Right ventricle myocardium inferior (tissue), 1 donor: Measurements from ENCODE around the gene HEPACAM2. TPM values are rescaled to one million over a fixed set of nuclear protein-coding genes. Genes with fewer than 3 reads are reported as not detected.

Experiments used
- ATAC-seq: fragments of 200-7000 bp; cut with Tn5 transposase; one replicate; pipeline ENCODE4 v1.9.1; 2020; ENCODE audit warnings: mild to moderate bottlenecking, moderate library complexity
- DNase-seq: peaks from one replicate; pipeline ENCODE4 v3.0.0; 2021; ENCODE audit errors: missing footprints
- intact Hi-C: fragments of 100-400 bp; cut with DNase I; formaldehyde crosslinking; loops from one replicate; pipeline ENCODE4 v1.11.0; 2022
- long read RNA-seq: library from polyadenylated mRNA; unstranded; transcript quantifications from one replicate; pipeline ENCODE4 v2.0.0, GENCODE V29; 2021
- total RNA-seq: library from RNA; stranded (reverse); fragmentation: NEBNext Ultra II Directional; extraction: Animal tissue kit (Norgen Biotek cat#: 25700); gene quantifications from one replicate; pipeline ENCODE4 v1.2.1, GENCODE V29; 2021
- donor health status: DM: no; HTN: yes; CAD: no; lungs with severe emphysema.

The HEPACAM2 gene
- not detected for total RNA-seq
- long read RNA-seq: 0 reads

DNA sequence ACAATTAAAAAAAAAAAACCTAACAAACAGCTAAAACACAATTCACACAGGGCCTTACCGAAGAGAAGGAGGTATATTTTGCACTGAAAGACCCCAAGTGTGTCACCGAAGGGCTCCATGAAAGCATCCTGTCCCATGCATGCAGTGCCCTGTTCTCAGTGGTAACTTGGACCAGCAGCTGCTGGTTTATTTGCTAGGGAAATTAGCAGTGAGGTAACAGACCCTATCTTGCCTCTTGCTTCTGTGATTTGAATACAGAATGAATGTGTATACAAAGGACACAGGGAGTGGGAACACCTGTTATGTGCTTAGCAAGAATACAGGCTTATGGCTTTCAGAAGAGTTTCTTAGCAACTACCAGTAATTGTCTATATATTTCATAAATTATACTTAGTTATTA, at the start of gene HEPACAM2:
Gene HEPACAM2 (minus strand): TSS at position 160 of the 400 bp plus-strand sequence.
- DNase-seq: no peak
- ATAC-seq: no peak
- intact Hi-C loops: no loop called here

DNA sequence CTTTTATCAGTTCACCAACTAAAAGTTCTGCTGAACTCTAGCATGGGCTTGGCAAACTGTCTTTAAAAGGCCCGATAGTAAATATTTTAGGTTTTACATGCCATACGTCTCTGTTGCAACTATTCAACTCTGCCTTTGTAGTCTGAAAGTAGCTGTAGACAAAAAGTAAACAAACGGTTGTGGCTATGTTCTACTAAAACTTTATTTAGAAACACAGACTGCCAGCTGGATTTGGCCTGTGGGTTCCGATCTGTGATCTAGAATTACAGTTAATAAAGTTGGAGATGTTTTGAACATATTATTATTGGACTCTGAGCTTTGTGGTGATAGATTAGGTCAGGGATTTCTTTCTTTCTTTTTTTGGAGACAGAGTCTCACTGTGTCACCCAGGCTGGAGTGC, 39.0 kb upstream of the HEPACAM2 start:
- intact Hi-C loops: no loop called here
- ATAC-seq: no peak
- no peak for DNase-seq

DNA sequence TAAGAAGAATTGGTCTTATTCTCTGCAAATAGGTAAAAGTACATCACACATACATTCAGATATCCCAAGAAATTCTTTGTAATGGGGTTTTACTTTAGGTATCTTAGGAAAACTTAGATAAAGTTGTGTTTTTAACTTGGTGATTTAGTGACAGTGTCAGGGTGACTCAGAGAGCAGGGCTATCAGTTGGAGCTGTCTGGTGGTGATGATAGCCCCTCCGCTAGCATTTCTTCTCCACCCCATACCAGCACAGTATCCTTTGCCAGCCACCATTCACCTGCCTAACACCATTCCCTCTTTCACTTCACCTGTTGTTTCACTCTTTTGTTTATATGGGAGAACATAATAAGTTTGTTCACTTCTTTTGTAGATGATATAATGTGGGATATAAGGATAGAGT, 36.3 kb upstream of the HEPACAM2 start:
- DNase-seq (no peak), ATAC-seq (no peak)
- intact Hi-C loops: no loop called here

DNA sequence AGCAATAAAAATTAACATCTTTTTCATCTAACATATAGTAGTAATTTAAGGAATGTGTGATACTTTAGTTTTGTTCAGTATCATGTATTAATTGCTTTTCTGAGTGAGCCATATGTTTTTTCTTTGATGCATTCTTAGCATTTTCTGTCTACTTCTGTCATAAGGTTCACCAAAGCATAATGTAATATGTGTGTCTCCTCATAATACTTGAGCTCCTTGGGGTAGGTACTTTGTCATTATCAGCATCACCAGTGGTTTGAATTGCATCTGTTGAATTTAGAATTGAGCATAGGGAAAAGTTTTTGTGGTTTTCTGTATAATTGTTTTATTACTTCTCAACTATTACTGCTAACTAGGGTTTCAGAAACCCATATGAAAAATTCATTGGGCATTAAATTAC, 32.4 kb upstream of the HEPACAM2 start:
- DNase-seq (no peak), ATAC-seq (no peak)
- intact Hi-C loops: no loop called here

DNA sequence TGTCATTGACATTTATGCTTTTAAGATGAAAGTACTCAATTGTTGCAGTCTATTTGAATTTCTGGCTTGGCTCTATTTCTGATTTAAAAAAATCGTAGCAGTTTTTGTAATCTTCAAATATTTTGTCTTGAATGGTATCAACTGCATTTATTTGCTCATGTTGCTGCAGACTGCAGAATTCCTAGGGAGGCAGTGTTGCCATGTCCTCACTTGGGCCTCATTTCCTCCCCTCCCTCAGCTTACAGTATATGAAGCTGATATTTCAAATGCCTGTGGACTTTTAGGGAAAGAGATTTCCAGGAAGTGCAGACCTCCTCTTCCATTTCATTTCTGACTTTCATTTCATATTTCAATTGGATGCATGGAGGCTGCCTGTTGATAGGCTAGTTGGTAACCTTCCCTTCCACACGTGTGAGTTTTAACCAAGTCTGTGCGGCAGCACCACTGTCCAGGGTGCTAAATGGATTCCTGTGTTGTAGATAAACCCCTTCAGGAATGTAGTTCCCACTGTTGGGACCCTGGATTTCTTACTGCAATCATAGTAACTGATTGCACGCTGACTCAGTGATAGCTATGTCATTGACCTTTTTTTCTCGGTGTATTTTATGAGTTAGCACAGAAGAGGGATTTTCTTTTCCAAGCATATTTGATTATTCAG, 23.4 kb upstream of the HEPACAM2 start:
- intact Hi-C loops: no loop called here
- ATAC-seq: no peak
- no peak for DNase-seq

DNA sequence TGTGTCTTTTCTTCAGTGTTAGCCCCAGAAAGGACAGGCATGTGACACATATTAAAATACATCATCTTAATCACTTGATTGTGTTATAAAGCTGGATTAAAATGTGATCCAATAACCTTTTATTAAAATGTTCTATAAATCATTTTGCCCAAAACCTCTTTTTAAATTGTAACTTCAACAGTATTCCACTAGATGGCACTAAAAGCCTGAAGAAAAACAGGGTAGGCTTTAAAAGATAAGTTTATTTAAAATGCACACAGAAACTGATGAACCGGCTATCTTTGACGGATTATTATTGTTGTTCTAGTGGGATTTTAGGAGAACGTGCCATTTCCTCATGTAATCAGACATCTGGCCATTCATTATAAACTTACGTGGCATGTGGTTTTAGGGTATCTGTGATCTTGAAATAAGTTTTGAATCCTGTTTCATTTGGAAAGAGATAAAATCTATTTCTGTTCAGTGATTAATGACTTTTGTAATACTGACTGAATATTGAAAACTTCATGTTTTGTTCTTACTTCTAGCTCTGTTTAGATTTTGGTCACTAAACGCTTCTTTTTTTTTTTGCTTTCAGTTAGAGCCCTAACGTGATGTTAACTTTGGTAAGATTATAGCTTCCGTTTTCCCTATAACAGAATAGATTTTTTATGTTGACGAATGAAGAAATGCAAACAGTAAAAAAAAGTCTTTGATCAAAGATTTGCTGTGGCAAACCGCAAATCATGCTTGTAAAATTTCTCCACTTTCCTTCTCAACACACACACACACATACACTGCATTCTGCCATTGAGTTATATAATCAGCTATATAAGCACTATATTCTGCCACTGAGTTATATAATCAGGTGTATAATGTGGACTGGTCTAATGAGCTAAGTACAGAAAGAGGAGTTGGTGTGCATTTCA, 19.5 kb upstream of the HEPACAM2 start:
- intact Hi-C loops: no loop called here
- ATAC-seq: no peak
- no peak for DNase-seq

DNA sequence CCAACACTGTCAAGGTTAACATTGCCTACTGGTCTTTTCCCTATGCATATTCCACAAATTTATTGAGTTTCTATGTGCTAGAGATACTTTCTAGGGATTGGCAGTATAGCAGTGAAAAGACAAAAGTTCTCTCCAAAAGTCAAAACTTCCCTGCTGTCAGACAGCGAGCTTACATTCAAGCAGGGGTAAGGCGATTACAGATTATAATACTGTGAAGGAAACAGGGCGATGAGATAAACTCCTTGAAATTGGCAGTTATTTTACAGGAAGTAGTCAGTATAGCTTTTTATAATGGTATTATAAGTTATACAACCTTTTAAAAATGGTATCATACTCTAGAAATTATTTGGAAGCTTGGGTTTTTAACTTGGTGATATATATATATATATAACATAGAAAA, 15.8 kb upstream of the HEPACAM2 start:
- no peak for DNase-seq
- ATAC-seq: no peak
- intact Hi-C loops: no loop called here

DNA sequence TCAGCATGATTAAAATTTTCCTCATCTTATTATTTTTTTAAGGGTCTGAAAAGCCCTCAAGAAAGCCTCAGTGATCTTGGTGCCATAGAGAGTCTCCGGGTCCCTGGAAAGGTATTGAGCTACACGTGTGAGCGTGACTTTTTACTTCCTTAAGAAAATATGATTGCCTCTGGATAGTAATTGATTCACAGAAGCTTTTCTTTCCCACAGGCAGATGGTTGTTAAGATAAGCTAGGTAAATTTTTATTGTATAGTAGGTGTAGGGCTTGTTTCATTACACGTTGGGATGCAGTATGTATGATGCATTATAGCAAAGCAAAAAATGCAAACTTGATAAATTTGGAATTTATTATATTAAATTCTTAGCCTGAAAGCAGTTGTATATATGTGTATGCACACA, 13.6 kb upstream of the HEPACAM2 start:
- no peak for ATAC-seq
- intact Hi-C loops: no loop called here
- no peak for DNase-seq

DNA sequence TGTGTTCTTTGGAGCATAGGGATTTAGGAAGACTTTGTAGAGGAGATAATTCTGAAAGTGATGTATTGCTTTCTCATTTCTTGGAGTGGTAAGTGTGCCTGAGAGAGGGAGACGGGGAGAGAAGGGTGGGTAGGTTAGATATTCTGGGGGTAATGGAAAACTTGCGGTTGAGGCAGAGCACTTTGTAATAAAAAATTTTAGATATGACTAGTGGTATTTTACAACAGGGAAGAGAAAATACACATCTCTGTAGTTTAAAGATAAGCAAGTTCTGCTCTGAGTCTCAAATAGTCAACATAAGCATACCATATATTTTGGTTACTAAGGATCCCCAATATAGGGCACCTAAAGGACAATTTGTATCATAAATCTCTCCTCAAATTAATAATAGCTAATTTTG, 12.5 kb upstream of the HEPACAM2 start:
- DNase-seq (no peak), ATAC-seq (no peak)

DNA sequence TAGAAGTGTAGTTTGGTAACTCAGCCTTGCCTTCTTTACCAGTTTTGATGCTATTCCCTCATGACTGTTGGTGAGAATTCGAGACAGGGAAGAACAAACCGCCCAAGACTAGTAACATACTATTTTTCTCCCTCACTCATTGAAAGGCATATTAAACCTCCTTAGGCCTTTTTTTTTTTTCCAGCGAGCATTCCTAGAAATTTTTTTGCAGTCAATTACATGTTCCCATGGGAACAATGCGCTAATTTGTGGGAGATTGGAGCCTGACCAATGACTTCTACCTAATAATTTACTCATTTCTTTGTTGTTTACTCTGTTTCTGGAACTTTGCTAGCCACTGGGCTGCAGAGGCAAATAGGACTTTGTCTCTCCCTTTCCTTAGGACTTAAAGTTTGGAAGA, 11.9 kb upstream of the HEPACAM2 start:
- DNase-seq (no peak), ATAC-seq (no peak)
- intact Hi-C loops: no loop called here

More for the DNA sequence above, 12.5 kb upstream of the HEPACAM2 start:
- intact Hi-C loops: no loop called here

DNA sequence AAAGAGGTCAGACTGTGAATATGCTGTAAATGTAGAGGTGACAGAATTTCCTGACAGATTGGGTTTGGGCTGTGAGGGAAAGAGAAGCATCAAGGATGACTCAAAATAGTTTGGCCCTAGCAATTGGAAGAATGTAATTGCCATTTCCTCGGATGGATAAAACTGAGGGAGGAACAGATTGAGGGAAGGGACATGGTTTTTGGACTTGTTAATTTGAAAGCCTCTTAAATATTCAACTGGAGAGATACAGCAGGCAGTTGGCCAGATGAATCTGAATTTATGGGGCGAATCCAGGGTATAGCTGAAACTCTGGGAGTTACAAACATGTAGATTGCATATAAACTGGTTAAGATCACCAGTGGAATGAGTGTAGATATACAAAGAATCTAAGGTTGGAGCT, 9.3 kb upstream of the HEPACAM2 start:
- intact Hi-C loops: no loop called here
- DNase-seq (no peak), ATAC-seq (no peak)

DNA sequence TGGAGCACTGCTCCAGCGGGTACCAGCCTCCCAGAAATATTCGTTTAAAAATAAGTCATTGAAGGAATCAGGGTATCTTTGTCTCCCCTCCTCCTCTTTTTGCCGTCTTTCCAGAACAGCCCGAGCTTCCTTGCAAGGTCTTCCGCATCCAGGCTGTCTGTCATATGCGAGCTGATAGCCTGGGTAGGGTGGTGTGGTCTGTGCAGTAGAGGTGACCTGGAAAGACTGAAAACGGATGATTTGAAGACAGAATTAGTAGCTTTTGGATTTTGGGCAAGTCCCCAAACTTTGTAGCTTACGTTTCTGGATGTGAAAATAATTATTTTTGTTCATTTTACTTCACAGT, 6.4 kb upstream of the HEPACAM2 start:
- DNase-seq (no peak), ATAC-seq (no peak)
- intact Hi-C loops: no loop called here

DNA sequence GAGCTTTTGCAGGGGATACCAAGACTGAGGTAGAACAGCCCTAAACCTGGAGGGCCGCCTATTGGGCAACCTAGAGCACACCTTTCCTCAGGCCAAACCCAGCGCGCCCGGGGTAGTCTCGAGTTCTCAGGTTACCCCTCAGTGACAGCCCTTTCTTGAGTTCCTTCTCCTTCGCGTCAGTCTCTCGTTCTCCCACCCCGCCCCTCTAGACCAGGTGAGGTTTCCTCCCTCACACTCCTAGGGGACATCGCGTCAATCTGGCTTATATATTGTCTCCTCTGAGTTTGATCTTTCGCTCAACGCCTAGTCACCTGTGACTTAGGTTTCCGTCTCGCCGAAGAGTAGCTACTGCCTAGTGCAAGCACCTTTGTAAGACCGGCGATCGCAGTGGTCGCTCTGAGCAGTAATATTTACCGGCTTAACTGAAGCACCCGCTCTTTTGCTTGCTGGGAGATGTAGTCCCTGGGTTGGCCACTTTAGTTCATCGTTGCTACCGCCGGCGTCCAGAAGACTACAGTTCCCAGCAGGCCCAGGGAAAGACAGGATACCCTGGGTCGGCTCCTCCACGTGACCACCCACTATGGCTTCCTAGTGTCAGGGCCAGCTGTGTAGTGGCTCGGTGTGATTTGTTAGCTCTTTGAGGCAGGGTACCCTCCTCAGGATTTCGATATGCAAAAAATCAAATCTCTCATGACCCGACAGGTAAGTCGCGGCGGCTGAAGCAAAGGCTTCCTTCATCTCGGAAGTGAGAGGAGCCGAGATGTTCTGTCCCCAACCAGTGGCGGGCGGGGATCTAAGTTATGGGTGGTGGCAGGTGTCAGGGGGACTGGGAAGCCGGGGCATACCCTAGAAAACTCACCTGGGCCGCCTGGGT, 5.8 kb upstream of the HEPACAM2 start, which contains the start of gene VPS50:
Gene VPS50 (plus strand): TSS at position 568 of the 874 bp plus-strand sequence. CDS start 102 bp downstream, at position 670.
- intact Hi-C loops: no loop called here
- peak; percentile 100 for ATAC-seq
- peak; percentile 95 for DNase-seq

DNA sequence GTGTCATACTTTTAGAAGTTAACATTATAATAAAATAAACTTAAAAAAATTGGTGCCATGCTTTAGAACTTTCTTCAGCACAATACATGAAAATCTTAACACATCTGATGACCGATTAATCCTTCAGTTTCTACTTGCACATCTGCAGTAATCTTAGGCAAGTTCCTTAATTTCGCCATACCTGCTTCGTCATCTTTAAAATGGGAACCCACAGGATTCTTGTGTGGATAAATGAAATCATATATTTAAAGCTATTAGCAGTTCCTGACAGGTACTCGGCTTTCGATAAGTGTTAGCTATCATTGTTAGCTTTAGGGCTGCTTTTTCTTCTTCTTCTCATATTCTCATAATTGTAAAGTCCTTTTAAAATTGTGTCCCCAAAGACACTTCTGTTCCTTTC, 5.0 kb upstream of the HEPACAM2 start:
- DNase-seq (no peak), ATAC-seq (no peak)
- intact Hi-C loops: no loop called here

DNA sequence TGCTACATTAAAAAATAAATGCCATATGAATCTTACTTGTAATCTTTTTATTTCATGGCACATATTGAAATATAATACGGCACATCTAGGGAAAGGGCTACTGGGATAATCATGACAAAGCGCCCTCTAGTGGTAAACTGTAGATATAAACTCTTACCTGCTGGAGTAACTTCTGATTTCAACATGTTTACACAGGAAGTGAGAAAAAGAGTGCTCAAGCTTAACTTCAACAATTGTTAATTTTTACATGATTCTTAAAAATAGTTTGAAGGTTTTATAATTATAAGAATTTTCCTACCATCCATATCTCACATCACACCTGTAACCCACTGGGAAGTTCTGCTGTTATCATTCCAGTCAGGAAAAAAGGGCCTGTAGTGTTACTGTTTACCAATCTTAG, 2.0 kb upstream of the HEPACAM2 start:
- intact Hi-C loops: no loop called here
- no peak for ATAC-seq
- no peak for DNase-seq

DNA sequence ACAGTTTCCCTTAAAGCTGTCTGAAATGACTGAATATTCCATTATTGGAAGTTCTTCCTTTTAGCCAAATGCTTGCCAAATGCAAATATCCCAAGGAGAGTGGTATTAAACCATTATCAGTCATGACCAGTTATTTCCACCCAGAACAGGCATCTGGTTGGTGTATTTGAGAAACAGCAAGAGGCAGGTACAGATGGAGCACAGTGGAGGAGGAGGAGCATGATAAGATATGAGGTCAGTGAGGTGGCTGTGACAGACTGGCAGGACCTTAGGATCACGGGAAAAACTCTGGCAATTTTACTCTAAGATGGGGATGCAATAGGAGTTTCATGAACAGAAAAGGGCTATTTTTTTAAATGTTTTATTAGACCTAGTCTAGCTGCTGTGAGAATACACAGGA, 6.4 kb downstream of the HEPACAM2 start:
- DNase-seq (no peak), ATAC-seq (no peak)
- intact Hi-C loops: no loop called here

DNA sequence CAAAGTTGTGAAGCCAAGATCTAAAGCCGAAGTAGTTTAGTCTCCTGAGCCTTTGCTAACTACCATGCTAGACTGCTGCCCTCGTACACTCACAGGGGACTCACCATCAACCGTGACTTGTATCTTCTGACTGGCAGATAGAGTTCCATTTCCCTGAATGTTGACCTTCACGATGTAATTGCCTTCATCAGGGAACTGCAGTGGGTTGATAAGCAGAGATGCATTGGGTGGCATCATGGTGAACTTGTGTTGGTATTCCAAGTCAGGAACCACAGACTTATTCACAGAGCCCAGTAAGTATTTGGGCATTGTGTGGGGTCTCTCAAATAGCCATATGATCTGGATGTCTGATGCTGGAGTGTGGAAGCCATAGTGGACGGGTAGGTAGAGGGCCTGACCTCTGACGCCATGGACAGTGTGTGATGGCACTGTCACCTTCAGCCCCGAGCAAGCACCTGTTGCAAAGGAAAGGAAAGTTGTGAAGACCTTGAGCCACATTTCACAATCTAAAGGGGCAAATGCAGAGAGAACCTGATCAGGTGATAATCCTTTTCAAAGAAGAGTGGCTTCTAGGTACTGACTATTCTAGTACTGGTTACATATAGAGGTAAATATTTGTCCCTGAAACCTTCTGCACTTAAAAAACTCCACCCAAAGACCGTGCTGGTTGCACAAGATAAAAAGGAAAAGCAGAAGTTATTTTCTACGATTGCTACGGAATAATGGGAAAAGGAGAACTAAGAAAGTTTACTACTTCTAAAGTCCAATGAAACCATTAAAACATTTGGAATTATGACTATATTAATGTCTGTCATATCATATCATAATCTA, 7.1 kb downstream of the HEPACAM2 start:
- intact Hi-C loops: no loop called here
- ATAC-seq (no peak), DNase-seq (no peak)

DNA sequence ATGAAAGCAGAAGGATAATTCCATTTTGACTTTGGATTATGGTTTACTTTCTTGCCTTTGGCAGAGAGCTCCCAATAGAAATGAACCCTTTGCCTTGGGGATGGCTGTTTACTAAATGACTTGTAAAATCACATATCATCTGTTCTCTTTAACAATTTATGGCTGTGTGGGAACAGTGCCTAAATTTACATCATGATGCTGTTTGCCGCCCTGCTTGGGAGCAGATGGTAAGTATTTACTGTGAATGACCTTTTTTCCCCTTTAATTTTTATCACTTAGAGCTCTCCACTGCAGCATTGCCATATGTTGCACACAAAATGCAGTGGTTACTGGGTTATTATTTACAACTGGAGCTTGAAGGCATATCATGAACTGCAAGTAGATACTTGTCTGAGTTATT, 13.4 kb downstream of the HEPACAM2 start:
- DNase-seq: no peak
- intact Hi-C loops: no loop called here
- no peak for ATAC-seq
